Measurements from ENCODE around the gene PPEF2. TPM values are rescaled to one million over a fixed set of nuclear protein-coding genes. Genes with fewer than 3 reads are reported as not detected.

PPEF2 gene
- total RNA-seq, 2 donors from 2014 or later = not detected

DNA sequence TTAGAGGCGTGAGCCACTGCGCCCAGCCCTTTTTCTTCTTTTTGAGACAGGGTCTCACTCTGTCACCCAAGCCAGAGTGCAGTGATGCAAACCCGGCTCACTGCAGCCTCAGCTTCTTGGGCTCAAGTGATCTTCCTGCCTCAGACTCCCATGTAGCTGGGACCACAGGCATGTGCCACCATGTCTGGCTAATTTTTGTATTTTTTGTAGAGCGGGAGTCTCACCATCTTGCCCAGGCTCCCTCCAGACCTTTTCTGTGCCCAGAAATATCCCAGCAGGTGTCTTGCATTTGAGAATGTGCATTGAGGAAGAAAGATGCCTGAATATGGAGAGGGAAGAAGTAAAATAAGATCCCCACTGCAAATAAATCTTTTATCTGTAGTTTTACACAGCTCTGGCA lies 58.7 kb downstream of the PPEF2 start:
- WGBS = 94% methylated on average over 4 of the region's 4 CpGs
- H3K9me3 ChIP-seq = no peaks in the 10 kb centered on the region
- no peaks in the 10 kb centered on the region for H3K27me3 ChIP-seq (replicated peaks; ENCODE audit: insufficient read depth)
- intact Hi-C loops (cut with DNase I) = loop anchor here (10.0 kb wide), 1 partner anchor 169 kb away; the partner anchor contains the start of gene G3BP2
- peak overlapping the region in 1 of 2 donors; percentile 27 for H3K27ac ChIP-seq
- no peaks in the 10 kb centered on the region for H3K36me3 ChIP-seq
- H3K4me1 ChIP-seq (replicated peaks) = no peaks in the 10 kb centered on the region
- TF ChIP-seq, protein P1, sequence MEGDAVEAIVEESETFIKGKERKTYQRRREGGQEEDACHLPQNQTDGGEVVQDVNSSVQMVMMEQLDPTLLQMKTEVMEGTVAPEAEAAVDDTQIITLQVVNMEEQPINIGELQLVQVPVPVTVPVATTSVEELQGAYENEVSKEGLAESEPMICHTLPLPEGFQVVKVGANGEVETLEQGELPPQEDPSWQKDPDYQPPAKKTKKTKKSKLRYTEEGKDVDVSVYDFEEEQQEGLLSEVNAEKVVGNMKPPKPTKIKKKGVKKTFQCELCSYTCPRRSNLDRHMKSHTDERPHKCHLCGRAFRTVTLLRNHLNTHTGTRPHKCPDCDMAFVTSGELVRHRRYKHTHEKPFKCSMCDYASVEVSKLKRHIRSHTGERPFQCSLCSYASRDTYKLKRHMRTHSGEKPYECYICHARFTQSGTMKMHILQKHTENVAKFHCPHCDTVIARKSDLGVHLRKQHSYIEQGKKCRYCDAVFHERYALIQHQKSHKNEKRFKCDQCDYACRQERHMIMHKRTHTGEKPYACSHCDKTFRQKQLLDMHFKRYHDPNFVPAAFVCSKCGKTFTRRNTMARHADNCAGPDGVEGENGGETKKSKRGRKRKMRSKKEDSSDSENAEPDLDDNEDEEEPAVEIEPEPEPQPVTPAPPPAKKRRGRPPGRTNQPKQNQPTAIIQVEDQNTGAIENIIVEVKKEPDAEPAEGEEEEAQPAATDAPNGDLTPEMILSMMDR (IDR thresholded peaks at IDR 0.05) = no peak
- no peak for TF ChIP-seq POLR2A (IDR thresholded peaks at IDR 0.05)
- TF ChIP-seq POLR2AphosphoS5 (IDR thresholded peaks at IDR 0.05) = no peak
- no peak overlapping the region for H3K4me3 ChIP-seq
- no peak for DNase-seq (ENCODE audit: low spot score)

DNA sequence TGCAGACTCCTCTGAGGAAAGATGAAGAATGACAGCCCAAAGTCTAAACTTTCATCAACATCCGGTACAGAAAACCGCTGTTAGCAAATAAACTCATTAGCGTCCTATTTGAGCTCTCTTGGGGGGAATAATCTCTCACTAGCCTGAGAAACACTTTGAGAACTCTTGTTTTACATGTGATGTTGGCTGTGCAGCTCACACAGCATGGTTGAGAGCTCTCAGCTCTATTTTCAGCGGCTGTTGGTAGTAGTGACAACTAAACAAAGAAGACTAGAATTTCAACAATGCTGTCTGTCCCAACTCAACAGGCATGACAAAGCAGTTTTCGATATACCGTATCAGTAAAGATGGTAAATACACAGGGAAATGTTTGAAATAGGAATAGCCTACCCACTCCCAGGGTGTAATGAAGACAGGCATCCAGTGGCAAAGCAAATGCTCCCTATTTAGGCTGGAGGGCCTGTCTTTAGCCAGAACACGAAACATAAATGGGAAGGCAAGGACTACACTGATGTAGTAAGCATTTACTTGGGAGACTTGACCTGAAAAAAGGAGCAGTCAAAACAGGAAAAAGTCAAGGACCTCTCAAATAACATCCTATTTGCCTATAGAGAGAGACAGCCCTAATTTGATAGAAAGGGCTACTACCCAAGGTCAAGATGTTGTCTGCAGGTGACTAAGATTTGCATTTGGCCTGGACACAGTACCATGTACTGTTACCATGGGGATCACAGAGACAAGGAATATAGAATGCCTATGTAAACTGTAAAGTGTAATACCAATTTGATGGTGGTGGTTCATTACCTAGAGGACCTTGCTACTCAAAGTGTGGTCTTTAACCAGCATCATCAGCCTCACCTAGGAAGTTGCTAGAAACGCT lies 60.4 kb downstream of the PPEF2 start:
- no peak for DNase-seq (ENCODE audit: low spot score)
- 69% methylated on average over 8 of the region's 8 CpGs for WGBS
- no peaks in the 10 kb centered on the region for H3K27me3 ChIP-seq (replicated peaks; ENCODE audit: insufficient read depth)
- intact Hi-C loops (cut with DNase I) = loop anchor here (10.0 kb wide), 1 partner anchor 167 kb away; the partner anchor contains the start of gene G3BP2
- TF ChIP-seq POLR2AphosphoS5 (IDR thresholded peaks at IDR 0.05) (no peak), POLR2A (IDR thresholded peaks at IDR 0.05) (no peak)
- TF ChIP-seq, protein P1 (IDR thresholded peaks at IDR 0.05) = no peak
- no peaks in the 10 kb centered on the region for H3K36me3 ChIP-seq
- no peak overlapping the region for H3K27ac ChIP-seq
- no peaks in the 10 kb centered on the region for H3K4me1 ChIP-seq (replicated peaks)
- no peaks in the 10 kb centered on the region for H3K9me3 ChIP-seq
- no peak overlapping the region for H3K4me3 ChIP-seq

DNA sequence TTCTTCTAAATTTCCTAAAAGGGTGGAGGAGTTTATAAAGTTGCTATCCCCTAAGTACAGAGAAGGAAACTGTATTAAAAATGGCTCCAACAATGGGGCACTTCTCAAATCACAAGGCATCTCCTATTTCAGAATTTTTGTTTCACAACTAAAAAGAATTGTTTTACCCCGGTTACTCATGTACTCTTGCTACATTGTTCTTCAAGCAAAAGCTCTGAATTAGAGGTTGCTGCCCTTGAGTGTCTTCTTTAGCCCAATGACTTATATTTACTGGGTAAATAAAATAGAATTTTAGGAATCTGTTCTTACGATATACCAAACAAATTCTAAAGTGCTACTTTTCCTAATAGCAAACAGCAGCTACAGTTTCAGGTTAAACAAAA lies 67.5 kb downstream of the PPEF2 start:
- H3K4me1 ChIP-seq (replicated peaks) = no peaks in the 10 kb centered on the region
- H3K27me3 ChIP-seq (replicated peaks; ENCODE audit: insufficient read depth) = no peaks in the 10 kb centered on the region
- H3K9me3 ChIP-seq = no peaks in the 10 kb centered on the region
- H3K27ac ChIP-seq = no peak overlapping the region
- WGBS = 58% methylated on average over 2 of the region's 2 CpGs
- H3K36me3 ChIP-seq = no peaks in the 10 kb centered on the region
- H3K4me3 ChIP-seq = no peak overlapping the region
- intact Hi-C loops (cut with DNase I) = no loop called here
- no peak for TF ChIP-seq POLR2AphosphoS5 (IDR thresholded peaks at IDR 0.05)
- no peak for DNase-seq (ENCODE audit: low spot score)

DNA sequence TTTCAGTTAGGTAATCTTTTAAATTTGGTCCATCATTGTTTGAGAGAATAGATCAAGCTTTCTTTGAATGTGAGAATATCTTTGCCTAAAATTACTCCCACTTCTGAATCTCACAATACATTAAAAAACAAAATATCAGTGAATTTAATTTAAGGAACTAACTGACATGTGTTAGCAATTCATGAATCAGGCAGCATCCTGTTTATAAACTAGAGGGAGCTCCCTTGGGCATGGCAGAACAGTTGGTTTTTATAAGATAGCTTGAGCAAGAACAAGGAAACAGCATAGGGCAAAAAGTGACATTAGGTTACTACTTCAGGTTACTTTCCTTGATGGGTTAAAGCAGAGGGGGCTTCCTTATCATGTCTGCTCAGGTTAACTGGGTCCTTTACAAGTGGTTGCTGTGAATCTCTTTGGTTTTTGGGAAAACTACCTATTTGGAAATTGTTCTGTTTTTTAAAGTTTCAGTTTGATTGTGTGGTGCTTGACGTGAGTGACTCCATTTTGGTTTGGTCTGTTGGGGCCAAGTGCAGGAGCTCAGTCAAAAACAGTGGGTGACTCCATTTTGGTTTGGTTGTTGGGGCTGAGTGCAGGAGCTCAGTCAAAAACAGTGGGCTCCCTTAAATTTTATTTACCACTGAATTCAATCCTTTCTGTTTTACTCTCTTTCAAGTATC lies 68.0 kb downstream of the PPEF2 start:
- Histone ChIP-seq H3K27ac (no peak overlapping the region), H3K27me3 (replicated peaks; ENCODE audit: insufficient read depth) (no peaks in the 10 kb centered on the region), H3K36me3 (no peaks in the 10 kb centered on the region), H3K9me3 (no peaks in the 10 kb centered on the region), H3K4me1 (replicated peaks) (no peaks in the 10 kb centered on the region), H3K4me3 (no peak overlapping the region)
- DNase-seq (ENCODE audit: low spot score) = no peak
- TF ChIP-seq, protein P1 (IDR thresholded peaks at IDR 0.05) = no peak
- TF ChIP-seq POLR2AphosphoS5 (IDR thresholded peaks at IDR 0.05) (no peak), POLR2A (IDR thresholded peaks at IDR 0.05) (no peak)
- intact Hi-C loops (cut with DNase I) = no loop called here
- WGBS = 83% methylated on average over 1 of the region's 1 CpG

DNA sequence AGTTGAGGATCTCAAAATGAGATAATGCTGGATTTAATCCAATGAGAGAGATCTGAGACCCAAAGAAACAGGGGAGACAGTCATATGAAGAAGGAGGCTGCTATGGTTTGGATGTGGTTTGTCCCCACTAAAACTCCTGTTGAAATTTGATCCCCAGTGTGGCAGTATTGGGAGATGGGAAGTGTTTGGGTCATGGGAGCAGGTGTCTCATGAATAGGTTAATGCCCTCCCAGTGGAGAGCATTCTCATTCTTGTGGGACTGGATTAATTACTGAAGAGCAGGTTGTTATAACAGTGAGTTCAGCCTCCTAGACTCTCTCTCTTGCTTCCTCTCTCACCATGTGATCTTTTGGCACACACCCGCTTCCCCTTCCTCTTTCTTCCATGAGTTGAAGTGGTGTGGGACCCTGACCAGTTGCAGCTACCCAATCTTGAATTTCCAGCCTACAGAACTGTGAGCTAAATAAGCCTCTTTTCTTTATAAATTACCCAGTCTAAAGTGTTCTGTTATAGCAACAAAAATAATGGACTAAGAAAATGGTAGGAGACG lies 70.3 kb downstream of the PPEF2 start:
- Histone ChIP-seq H3K36me3 (no peaks in the 10 kb centered on the region), H3K9me3 (no peaks in the 10 kb centered on the region), H3K4me3 (no peak overlapping the region), H3K27ac (no peak overlapping the region), H3K27me3 (replicated peaks; ENCODE audit: insufficient read depth) (no peaks in the 10 kb centered on the region), H3K4me1 (replicated peaks) (no peaks in the 10 kb centered on the region)
- no peak for DNase-seq (ENCODE audit: low spot score)
- WGBS = 96% methylated on average over 2 of the region's 2 CpGs
- TF ChIP-seq POLR2A (IDR thresholded peaks at IDR 0.05) (no peak), POLR2AphosphoS5 (IDR thresholded peaks at IDR 0.05) (no peak)
- TF ChIP-seq, protein P1 (IDR thresholded peaks at IDR 0.05) = no peak
- intact Hi-C loops (cut with DNase I) = no loop called here
